ENCODE results near the gene DGKG.

DGKG gene

GRCh38 chr3:186381424-186382216, 19.6 kb upstream of the DGKG start:
- H3K4me1 ChIP-seq (ENCODE audit: insufficient read depth, insufficient read length) = peaks cover 8% of the 10 kb centered on the region
- H3K36me3 ChIP-seq (ENCODE audit: insufficient read depth, insufficient read length, low read length) = no peaks in the 10 kb centered on the region
- no peak for DNase-seq (ENCODE audit: low read depth, low spot score)
- TF ChIP-seq SUZ12 (IDR thresholded peaks at IDR 0.05; ENCODE audit: extremely low read depth, insufficient read depth, insufficient read length) (no peak), ZNF274 (IDR thresholded peaks at IDR 0.05; ENCODE audit: low read depth, low read length) (no peak), YY1 (IDR thresholded peaks at IDR 0.05; ENCODE audit: insufficient read depth, insufficient read length) (no peak)
- no peak overlapping the region for H3K4me3 ChIP-seq (ENCODE audit: insufficient read length, low read depth)
- no peaks in the 10 kb centered on the region for H3K27me3 ChIP-seq (ENCODE audit: insufficient read depth, insufficient read length)
- peaks cover 7% of the 10 kb centered on the region; the same call in 1 of the 2 replicates for H3K9me3 ChIP-seq (ENCODE audit: insufficient read depth, low read length)
- H3K9ac ChIP-seq (ENCODE audit: insufficient read length, low read depth) = no peak overlapping the region

GRCh38 chr3:186380622-186381380, 18.8 kb upstream of the DGKG start:
- peaks cover 7% of the 10 kb centered on the region; the same call in 1 of the 2 replicates for H3K9me3 ChIP-seq (ENCODE audit: insufficient read depth, low read length)
- no peak for TF ChIP-seq YY1 (IDR thresholded peaks at IDR 0.05; ENCODE audit: insufficient read depth, insufficient read length)
- TF ChIP-seq ZNF274 (IDR thresholded peaks at IDR 0.05; ENCODE audit: low read depth, low read length) = no peak
- no peak for TF ChIP-seq SUZ12 (IDR thresholded peaks at IDR 0.05; ENCODE audit: extremely low read depth, insufficient read depth, insufficient read length)
- DNase-seq (ENCODE audit: low read depth, low spot score) = no peak

GRCh38 chr3:186375443-186375842, 13.4 kb upstream of the DGKG start:
- no peaks in the 10 kb centered on the region for H3K27me3 ChIP-seq (ENCODE audit: insufficient read depth, insufficient read length)
- DNase-seq (ENCODE audit: low read depth, low spot score) = no peak
- no peak for TF ChIP-seq YY1 (IDR thresholded peaks at IDR 0.05; ENCODE audit: insufficient read depth, insufficient read length)

More at GRCh38 chr3:186380622-186381380, 18.8 kb upstream of the DGKG start:
- peaks cover 8% of the 10 kb centered on the region for H3K4me1 ChIP-seq (ENCODE audit: insufficient read depth, insufficient read length)
- no peaks in the 10 kb centered on the region for H3K36me3 ChIP-seq (ENCODE audit: insufficient read depth, insufficient read length, low read length)
- no peaks in the 10 kb centered on the region for H3K27me3 ChIP-seq (ENCODE audit: insufficient read depth, insufficient read length)
- no peak overlapping the region for H3K9ac ChIP-seq (ENCODE audit: insufficient read length, low read depth)
- no peak overlapping the region for H3K4me3 ChIP-seq (ENCODE audit: insufficient read length, low read depth)

GRCh38 chr3:186374376-186374775, 12.3 kb upstream of the DGKG start:
- Histone ChIP-seq H3K4me1 (ENCODE audit: insufficient read depth, insufficient read length) (no peaks in the 10 kb centered on the region), H3K27me3 (ENCODE audit: insufficient read depth, insufficient read length) (no peaks in the 10 kb centered on the region)
- no peak for DNase-seq (ENCODE audit: low read depth, low spot score)

More at GRCh38 chr3:186375443-186375842, 13.4 kb upstream of the DGKG start:
- peaks cover 7% of the 10 kb centered on the region; the same call in 1 of the 2 replicates for H3K9me3 ChIP-seq (ENCODE audit: insufficient read depth, low read length)
- no peaks in the 10 kb centered on the region for H3K4me1 ChIP-seq (ENCODE audit: insufficient read depth, insufficient read length)
- no peak overlapping the region for H3K4me3 ChIP-seq (ENCODE audit: insufficient read length, low read depth)
- H3K9ac ChIP-seq (ENCODE audit: insufficient read length, low read depth) = no peak overlapping the region
- no peaks in the 10 kb centered on the region for H3K36me3 ChIP-seq (ENCODE audit: insufficient read depth, insufficient read length, low read length)

GRCh38 chr3:186369217-186369616, 7.2 kb upstream of the DGKG start:
- H3K4me3 ChIP-seq (ENCODE audit: insufficient read length, low read depth) = no peak overlapping the region
- TF ChIP-seq SUZ12 (IDR thresholded peaks at IDR 0.05; ENCODE audit: extremely low read depth, insufficient read depth, insufficient read length) (no peak), ZNF274 (IDR thresholded peaks at IDR 0.05; ENCODE audit: low read depth, low read length) (no peak), YY1 (IDR thresholded peaks at IDR 0.05; ENCODE audit: insufficient read depth, insufficient read length) (no peak)
- H3K9me3 ChIP-seq (ENCODE audit: insufficient read depth, low read length) = no peaks in the 10 kb centered on the region
- H3K4me1 ChIP-seq (ENCODE audit: insufficient read depth, insufficient read length) = no peaks in the 10 kb centered on the region
- H3K9ac ChIP-seq (ENCODE audit: insufficient read length, low read depth) = no peak overlapping the region
- H3K36me3 ChIP-seq (ENCODE audit: insufficient read depth, insufficient read length, low read length) = no peaks in the 10 kb centered on the region
- H3K27me3 ChIP-seq (ENCODE audit: insufficient read depth, insufficient read length) = peaks cover 6% of the 10 kb centered on the region
- DNase-seq (ENCODE audit: low read depth, low spot score) = no peak

More at GRCh38 chr3:186374376-186374775, 12.3 kb upstream of the DGKG start:
- H3K9ac ChIP-seq (ENCODE audit: insufficient read length, low read depth) = no peak overlapping the region
- H3K4me3 ChIP-seq (ENCODE audit: insufficient read length, low read depth) = no peak overlapping the region
- TF ChIP-seq SUZ12 (IDR thresholded peaks at IDR 0.05; ENCODE audit: extremely low read depth, insufficient read depth, insufficient read length) (no peak), YY1 (IDR thresholded peaks at IDR 0.05; ENCODE audit: insufficient read depth, insufficient read length) (no peak), ZNF274 (IDR thresholded peaks at IDR 0.05; ENCODE audit: low read depth, low read length) (no peak)
- peaks cover 7% of the 10 kb centered on the region; the same call in 1 of the 2 replicates for H3K9me3 ChIP-seq (ENCODE audit: insufficient read depth, low read length)
- no peaks in the 10 kb centered on the region for H3K36me3 ChIP-seq (ENCODE audit: insufficient read depth, insufficient read length, low read length)

GRCh38 chr3:186368717-186369116, 6.7 kb upstream of the DGKG start:
- Histone ChIP-seq H3K27me3 (ENCODE audit: insufficient read depth, insufficient read length) (peaks cover 11% of the 10 kb centered on the region), H3K4me1 (ENCODE audit: insufficient read depth, insufficient read length) (no peaks in the 10 kb centered on the region), H3K4me3 (ENCODE audit: insufficient read length, low read depth) (no peak overlapping the region), H3K9ac (ENCODE audit: insufficient read length, low read depth) (no peak overlapping the region), H3K9me3 (ENCODE audit: insufficient read depth, low read length) (no peaks in the 10 kb centered on the region), H3K36me3 (ENCODE audit: insufficient read depth, insufficient read length, low read length) (no peaks in the 10 kb centered on the region)
- DNase-seq (ENCODE audit: low read depth, low spot score) = no peak
- TF ChIP-seq SUZ12 (IDR thresholded peaks at IDR 0.05; ENCODE audit: extremely low read depth, insufficient read depth, insufficient read length) = no peak
- TF ChIP-seq YY1 (IDR thresholded peaks at IDR 0.05; ENCODE audit: insufficient read depth, insufficient read length) = no peak
- no peak for TF ChIP-seq ZNF274 (IDR thresholded peaks at IDR 0.05; ENCODE audit: low read depth, low read length)

GRCh38 chr3:186368176-186368575, 6.1 kb upstream of the DGKG start:
- H3K9ac ChIP-seq (ENCODE audit: insufficient read length, low read depth) = no peak overlapping the region
- TF ChIP-seq YY1 (IDR thresholded peaks at IDR 0.05; ENCODE audit: insufficient read depth, insufficient read length) (no peak), ZNF274 (IDR thresholded peaks at IDR 0.05; ENCODE audit: low read depth, low read length) (no peak), SUZ12 (IDR thresholded peaks at IDR 0.05; ENCODE audit: extremely low read depth, insufficient read depth, insufficient read length) (no peak)
- H3K4me1 ChIP-seq (ENCODE audit: insufficient read depth, insufficient read length) = no peaks in the 10 kb centered on the region
- H3K36me3 ChIP-seq (ENCODE audit: insufficient read depth, insufficient read length, low read length) = no peaks in the 10 kb centered on the region
- peaks cover 17% of the 10 kb centered on the region for H3K27me3 ChIP-seq (ENCODE audit: insufficient read depth, insufficient read length)
- no peak for DNase-seq (ENCODE audit: low read depth, low spot score)
- no peak overlapping the region for H3K4me3 ChIP-seq (ENCODE audit: insufficient read length, low read depth)
- no peaks in the 10 kb centered on the region for H3K9me3 ChIP-seq (ENCODE audit: insufficient read depth, low read length)

Measured in NT2/D1 (cell line).